Cortex of kidney (tissue), 1 donor: Measurements from ENCODE around the gene PRKD1.

Experiments
- DNase-seq: peaks from one replicate; lab custom pipeline; 2025; lab: John Stamatoyannopoulos, UW

The PRKD1 gene

DNA sequence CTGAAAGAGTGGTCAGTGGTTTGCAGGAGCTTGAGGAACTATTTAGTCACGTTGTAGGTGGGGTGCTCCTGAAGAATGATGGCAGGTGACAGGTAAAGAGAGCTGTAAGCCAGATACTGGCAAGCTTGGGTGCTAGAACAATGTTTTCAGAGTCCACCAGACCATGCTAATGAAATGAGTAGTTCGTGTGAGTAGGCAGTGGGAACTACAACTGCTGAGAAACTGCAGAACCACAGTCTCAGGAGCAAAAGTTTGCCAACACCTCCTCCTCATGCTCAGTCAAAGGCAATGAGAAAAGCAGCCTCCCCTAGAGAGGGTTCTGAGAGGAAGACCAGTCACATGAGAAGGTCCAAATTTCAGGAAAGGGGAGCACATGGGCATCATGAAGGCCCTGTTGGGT, 91.3 kb downstream of the PRKD1 start:
- no peak for DNase-seq

GRCh38 chr14:29832042-29832441, 95.6 kb downstream of the PRKD1 start:
- no peak for DNase-seq

- no peak for DNase-seq
Measured at GRCh38 chr14:29829851-29830250, 97.8 kb downstream of the PRKD1 start.

DNA sequence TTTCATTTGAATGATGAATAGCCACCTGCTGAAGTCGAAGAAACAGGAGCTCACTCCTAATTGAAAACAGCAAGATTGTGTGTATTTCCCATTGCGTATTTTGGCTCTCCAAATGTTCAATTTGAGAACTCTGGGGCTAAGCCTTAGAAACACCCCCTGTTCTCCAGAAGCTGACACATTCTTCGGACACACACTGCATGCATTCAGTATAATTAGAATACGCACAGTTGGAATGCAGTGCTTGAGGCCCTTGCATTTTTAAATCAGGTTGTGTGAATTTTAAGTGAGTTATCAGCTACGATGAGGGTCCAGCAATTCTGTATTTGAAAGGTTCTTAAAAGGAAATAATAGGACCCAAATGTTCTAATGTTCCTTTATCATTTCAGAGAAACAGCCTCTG, 103.8 kb downstream of the PRKD1 start:
- DNase-seq = no peak

DNA sequence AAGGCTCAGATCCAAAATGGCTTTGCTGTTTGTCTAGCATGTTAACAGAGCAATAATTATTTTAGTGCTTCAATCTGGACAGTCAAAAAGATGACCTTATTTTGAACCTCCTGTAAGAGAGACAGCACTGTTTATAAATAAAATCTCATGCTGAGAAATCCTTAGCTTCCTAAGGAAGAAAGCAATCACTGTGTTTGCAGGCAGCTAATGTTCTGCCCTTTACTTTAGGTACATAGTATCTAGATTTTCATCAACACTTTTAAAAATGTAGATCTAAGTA, 105.3 kb downstream of the PRKD1 start:
- DNase-seq = no peak

GRCh38 chr14:29821661-29822429, 105.8 kb downstream of the PRKD1 start:
- DNase-seq = no peak

DNA sequence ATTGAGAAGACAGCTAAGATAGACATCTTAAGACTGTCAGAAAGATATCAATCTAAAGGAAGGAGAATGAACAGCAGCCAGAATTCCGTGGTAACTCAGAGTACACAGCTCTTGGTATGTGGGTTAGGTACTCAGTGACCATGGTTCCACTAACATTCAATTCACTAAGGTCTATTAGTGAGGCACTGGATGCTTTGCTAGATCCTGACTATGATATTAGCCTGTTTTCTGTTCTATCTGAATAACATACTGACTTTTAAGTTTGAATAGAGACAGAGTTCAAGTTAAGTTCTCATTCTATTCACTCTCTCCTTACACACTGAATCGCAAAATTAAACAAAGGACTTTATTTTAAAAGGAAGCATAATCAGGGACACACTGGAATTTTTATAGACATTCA, 106.4 kb downstream of the PRKD1 start:
- no peak for DNase-seq

DNA sequence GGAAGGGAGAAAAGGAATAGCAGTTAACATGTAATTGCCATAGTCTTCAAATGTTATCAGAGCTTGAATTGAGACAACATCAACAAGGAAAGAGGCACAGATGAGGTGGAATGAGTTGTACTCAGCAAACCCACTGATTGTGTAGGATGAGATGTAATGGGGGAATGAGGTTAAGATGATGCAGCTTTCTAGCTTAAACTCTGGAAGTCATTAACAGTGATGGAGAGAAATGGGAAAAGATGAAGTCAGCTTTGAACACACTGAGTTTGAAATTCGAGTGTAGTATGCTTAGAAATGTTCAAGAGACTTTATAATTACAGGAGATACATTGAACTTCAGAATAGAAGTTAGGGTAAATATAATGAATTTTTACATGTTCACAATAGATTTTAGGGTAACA, 106.9 kb downstream of the PRKD1 start:
- no peak for DNase-seq

GRCh38 chr14:29817767-29818405, 109.8 kb downstream of the PRKD1 start:
- no peak for DNase-seq

DNA sequence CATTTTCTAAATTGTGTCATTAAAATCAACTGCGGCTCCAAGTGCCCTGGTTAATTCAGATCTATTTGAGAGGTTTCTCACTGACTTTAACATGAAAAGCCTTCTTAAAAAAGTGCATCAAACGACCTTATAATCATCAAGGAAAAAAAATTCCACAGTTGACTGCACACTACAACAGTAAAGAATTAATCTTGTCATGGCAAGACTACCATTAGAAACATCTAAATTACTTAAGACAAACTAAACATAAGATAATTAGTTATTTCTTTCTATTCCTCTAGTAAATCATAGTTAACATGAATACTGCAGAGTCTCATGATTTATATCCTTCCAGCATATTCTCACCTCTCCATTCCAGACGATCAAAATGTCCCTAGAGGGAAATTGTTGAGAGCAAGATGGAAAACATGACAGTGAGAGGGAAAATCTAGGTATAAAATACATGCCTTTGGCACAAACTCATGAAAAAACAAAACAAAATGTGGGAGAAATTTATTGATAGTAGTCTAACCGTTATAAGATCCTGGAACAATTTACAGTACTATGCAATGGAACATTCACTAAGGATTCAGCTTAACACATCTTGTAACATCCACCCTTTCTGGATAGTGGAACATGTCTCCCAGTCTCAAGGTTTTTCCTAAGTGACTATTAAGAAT, 112.5 kb downstream of the PRKD1 start:
- DNase-seq = no peak

- DNase-seq = no peak
Measured at GRCh38 chr14:29814156-29815015, 113.3 kb downstream of the PRKD1 start.

GRCh38 chr14:29810682-29811081, 117.0 kb downstream of the PRKD1 start:
- DNase-seq = no peak

DNA sequence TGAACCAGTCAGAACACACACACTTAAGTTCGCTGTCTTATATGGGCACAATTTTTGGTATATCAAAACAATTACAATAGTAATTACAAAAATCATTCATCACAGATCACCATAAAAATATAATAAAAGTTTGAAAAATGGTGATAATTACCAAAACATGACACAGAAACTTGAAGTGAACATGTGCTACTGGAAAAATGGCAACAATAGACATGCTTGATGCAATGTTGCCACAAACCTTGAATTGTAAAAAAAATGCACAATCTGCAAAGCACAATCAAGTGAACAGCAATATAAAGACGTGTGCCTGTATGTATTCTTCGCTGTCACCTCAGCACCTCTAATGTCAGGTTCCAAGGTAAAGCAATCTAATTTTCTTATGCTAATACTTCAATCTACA, 117.6 kb downstream of the PRKD1 start:
- no peak for DNase-seq

GRCh38 chr14:29806124-29806517, 121.5 kb downstream of the PRKD1 start:
- DNase-seq = no peak

- DNase-seq = no peak
Measured at GRCh38 chr14:29805415-29806123, 122.1 kb downstream of the PRKD1 start.

DNA sequence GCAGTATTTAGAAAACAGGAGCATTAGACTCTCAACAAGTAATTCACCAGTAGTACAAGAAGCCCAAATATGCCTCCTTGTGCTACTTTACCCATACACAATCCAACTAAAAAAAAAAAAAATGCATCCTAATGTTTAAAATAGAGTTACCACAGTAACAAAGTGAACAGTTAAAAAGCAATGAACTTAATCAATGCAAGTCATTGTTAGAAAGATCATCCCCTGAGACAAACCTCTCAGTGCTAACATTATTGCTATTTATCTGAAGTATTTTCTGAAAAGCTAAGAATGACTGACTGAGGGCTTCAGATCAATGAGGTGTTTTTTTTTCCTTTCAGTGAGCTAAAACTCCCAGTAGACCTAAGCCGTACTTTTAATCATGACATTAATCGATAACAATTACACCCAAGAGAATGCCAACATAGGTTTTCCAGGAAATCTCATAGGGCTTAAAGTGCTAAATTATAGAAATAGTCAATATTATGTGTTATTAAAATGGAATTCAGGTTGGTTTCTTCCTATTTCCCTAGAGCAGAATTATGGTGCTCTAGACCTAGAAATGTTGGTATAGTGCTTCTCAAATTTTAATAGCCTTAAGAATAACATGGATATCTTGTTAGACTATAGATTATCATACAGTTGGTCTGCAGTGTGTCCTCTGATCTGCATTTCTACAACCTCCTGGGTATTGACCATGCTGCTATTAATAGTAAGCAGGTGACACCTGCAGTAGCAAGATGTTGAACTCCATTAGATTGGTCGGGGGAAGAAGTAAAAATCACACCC, 123.0 kb downstream of the PRKD1 start:
- no peak for DNase-seq

- no peak for DNase-seq
Measured at GRCh38 chr14:29803045-29803444, 124.6 kb downstream of the PRKD1 start.

- no peak for DNase-seq
Measured at GRCh38 chr14:29802211-29802610, 125.4 kb downstream of the PRKD1 start.

DNA sequence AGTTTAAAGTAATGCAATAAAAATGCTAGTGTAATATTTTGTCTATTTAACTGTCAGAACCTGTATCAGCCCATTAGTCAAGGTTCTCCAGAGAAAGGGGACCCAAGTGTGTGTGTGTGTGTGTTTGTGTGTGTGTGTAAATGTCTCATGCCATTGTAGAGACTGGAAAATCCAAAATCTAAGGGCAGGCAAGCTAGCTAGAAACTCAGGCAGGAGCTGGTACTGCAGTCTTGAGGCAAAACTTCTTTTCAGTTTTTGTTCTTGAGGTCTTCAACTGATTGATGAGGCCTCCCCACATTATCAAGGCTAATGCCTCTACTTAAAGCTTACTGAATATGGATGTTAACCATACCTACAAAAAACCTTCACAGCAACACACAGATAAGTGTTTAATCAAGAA, 126.7 kb downstream of the PRKD1 start:
- DNase-seq = no peak

- no peak for DNase-seq
Measured at GRCh38 chr14:29799464-29800095, 128.1 kb downstream of the PRKD1 start.

GRCh38 chr14:29798811-29799210, 128.8 kb downstream of the PRKD1 start:
- no peak for DNase-seq
